HepG2 (cell line): Measurements from ENCODE around the gene TGM6.

ENCODE experiments used
- ATF7-NPFF ChIP-seq: sonication (generic); formaldehyde crosslinking; IDR thresholded peaks from 2 replicates; pipeline ENCODE4 v1.8.1; 2023; ENCODE audit warnings: mild to moderate bottlenecking, low read depth, missing genetic modification reagents, moderate library complexity
- ZNF331 ChIP-seq: sonication (generic); formaldehyde crosslinking; IDR thresholded peaks from 2 replicates; pipeline ENCODE4 v1.4.0; 2020; ENCODE audit warnings: missing genetic modification reagents
- ZNF354B ChIP-seq: sonication (generic); formaldehyde crosslinking; IDR thresholded peaks from 2 replicates; pipeline ENCODE4 v1.8.0; 2022; ENCODE audit warnings: mild to moderate bottlenecking, missing genetic modification reagents
- TF ChIP-seq, protein P1 (sequence below): sonication (generic); formaldehyde crosslinking; IDR thresholded peaks from 2 replicates; pipeline ENCODE4 v1.4.0; 2020; ENCODE audit warnings: missing genetic modification reagents
- TF ChIP-seq, protein P2 (sequence below): sonication (generic); formaldehyde crosslinking; conservative IDR thresholded peaks from 2 replicates; pipeline ENCODE4 v1.4.0; 2020; ENCODE audit warnings: missing genetic modification reagents

DNA sequence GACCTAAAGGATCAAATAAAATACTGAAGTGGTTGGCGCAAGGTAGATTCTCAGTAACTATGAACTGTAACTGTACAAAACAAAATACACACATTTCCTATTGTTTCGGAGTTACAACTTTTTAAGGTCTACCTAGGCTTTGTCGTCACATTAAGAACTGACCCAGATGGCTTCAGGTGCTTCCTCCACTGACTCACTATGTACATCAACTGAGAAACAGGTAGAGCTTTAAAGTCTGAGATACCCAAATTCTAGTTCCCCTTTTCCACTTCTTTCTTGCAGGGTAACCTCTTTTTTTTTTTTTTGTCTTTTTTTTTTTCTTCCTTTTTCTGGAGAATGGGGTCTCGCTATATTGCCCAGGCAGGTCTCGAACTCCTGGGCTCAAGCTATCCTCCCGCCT, 84.4 kb downstream of the TGM6 start:
- TF ChIP-seq ATF7-NPFF = no peak
- TF ChIP-seq, protein P1, sequence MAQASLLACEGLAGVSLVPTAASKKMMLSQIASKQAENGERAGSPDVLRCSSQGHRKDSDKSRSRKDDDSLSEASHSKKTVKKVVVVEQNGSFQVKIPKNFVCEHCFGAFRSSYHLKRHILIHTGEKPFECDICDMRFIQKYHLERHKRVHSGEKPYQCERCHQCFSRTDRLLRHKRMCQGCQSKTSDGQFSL (CRISPR knock-in tag) = no peak
- TF ChIP-seq, protein P2, sequence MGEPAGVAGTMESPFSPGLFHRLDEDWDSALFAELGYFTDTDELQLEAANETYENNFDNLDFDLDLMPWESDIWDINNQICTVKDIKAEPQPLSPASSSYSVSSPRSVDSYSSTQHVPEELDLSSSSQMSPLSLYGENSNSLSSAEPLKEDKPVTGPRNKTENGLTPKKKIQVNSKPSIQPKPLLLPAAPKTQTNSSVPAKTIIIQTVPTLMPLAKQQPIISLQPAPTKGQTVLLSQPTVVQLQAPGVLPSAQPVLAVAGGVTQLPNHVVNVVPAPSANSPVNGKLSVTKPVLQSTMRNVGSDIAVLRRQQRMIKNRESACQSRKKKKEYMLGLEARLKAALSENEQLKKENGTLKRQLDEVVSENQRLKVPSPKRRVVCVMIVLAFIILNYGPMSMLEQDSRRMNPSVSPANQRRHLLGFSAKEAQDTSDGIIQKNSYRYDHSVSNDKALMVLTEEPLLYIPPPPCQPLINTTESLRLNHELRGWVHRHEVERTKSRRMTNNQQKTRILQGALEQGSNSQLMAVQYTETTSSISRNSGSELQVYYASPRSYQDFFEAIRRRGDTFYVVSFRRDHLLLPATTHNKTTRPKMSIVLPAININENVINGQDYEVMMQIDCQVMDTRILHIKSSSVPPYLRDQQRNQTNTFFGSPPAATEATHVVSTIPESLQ = no peak
- no peak for TF ChIP-seq ZNF354B (CRISPR knock-in tag)
- TF ChIP-seq ZNF331 (CRISPR knock-in tag) = no peak
